ENCODE results near the gene BRWD1. TPM values are rescaled to one million over a fixed set of nuclear protein-coding genes. Genes with fewer than 3 reads are reported as not detected.

The BRWD1 gene
- total and polyA plus RNA-seq, 2 of the 13 experiments (the other 11 are each of a cell fraction or from before 2014, with no cell fraction given), result 13.9 to 28.0 TPM

- TF ChIP-seq FOXP1 (IDR thresholded peaks at IDR 0.05) (no peak), FOXP1 (CRISPR knock-in tag; IDR thresholded peaks at IDR 0.05) (no peak), MTF1 (CRISPR knock-in tag; IDR thresholded peaks at IDR 0.05) (no peak), GPBP1L1 (CRISPR knock-in tag; IDR thresholded peaks at IDR 0.05) (no peak), MTA3 (CRISPR knock-in tag; IDR thresholded peaks at IDR 0.05) (no peak), ZBTB4 (CRISPR knock-in tag; IDR thresholded peaks at IDR 0.05; ENCODE audit: borderline replicate concordance) (no peak), JUNB (CRISPR knock-in tag; IDR thresholded peaks at IDR 0.05; ENCODE audit: borderline replicate concordance) (no peak), SMC3 (IDR thresholded peaks at IDR 0.05; ENCODE audit: low read length) (no peak), PATZ1 (CRISPR knock-in tag; IDR thresholded peaks at IDR 0.05) (peak; percentile 45), ZBTB14 (CRISPR knock-in tag; IDR thresholded peaks at IDR 0.05) (no peak), MLXIP (CRISPR knock-in tag; IDR thresholded peaks at IDR 0.05; ENCODE audit: borderline replicate concordance) (0 out of 2 replicates have a peak, but pooled peaks have one; percentile 26), MAF1 (CRISPR knock-in tag; IDR thresholded peaks at IDR 0.05; ENCODE audit: borderline replicate concordance) (peak; percentile 45; the same call in 1 of the 2 replicates), ZXDC (CRISPR knock-in tag; IDR thresholded peaks at IDR 0.05) (no peak; the same call in 1 of the 2 replicates), MIXL1 (CRISPR knock-in tag; IDR thresholded peaks at IDR 0.05) (no peak), STAG1 (CRISPR knock-in tag; IDR thresholded peaks at IDR 0.05) (no peak), MBNL3 (CRISPR knock-in tag; conservative IDR thresholded peaks at IDR 0.05) (no peak)
These were observed 130.0 kb downstream of the BRWD1 start, which contains the start of gene PSMG1 (continued) for GRCh38 chr21:39183272-39184049.
